HepG2 (cell line): ENCODE results near the gene JPH2. TPM values are rescaled to one million over a fixed set of nuclear protein-coding genes. Genes with fewer than 3 reads are reported as not detected.

Experiments used
- AGO2 ChIP-seq: fragments of 200-400 bp; formaldehyde crosslinking; optimal IDR thresholded peaks from 2 replicates; pipeline ENCODE3; 2017; ENCODE audit warnings: mild to moderate bottlenecking, low read depth, low read length, moderate library complexity
- CCDC6 ChIP-seq: sonication (generic); formaldehyde crosslinking; IDR thresholded peaks from 2 replicates; pipeline ENCODE4 v1.8.1; 2022; ENCODE audit warnings: mild to moderate bottlenecking, missing genetic modification reagents, moderate library complexity
- EHMT2 ChIP-seq: fragments of 200-600 bp; sonication (generic); IDR thresholded peaks from 2 replicates; pipeline ENCODE4 v1.7.0; 2017; ENCODE audit warnings: antibody characterized with exemption, low read depth, low read length, borderline replicate concordance
- LCORL ChIP-seq, 2 experiments: fragments of 450-650 bp in 1 of 2; sonication (generic) in 1 of 2; formaldehyde crosslinking in 1 of 2; IDR thresholded peaks; 2 replicates each; pipeline versions ENCODE4 v1.5.0 to v1.6.1; 2017 to 2020; ENCODE audit warnings: antibody characterized with exemption in 1 of 2, missing genetic modification reagents in 1 of 2
- MAFF ChIP-seq: IDR thresholded peaks from 2 replicates; pipeline ENCODE4 v1.6.1; 2011; ENCODE audit warnings: low read depth, low read length, improper control_type of control experiment
- NPAS2 ChIP-seq: sonication (generic); formaldehyde crosslinking; IDR thresholded peaks from 2 replicates; pipeline ENCODE4 v1.8.0; 2022; ENCODE audit warnings: mild to moderate bottlenecking, missing genetic modification reagents, borderline replicate concordance
- SAP130 ChIP-seq: IDR thresholded peaks from 2 replicates; pipeline ENCODE4 v1.6.1; 2016; ENCODE audit warnings: low read depth
- SMC3 ChIP-seq: IDR thresholded peaks from 2 replicates; pipeline ENCODE4 v1.6.1; 2011; ENCODE audit warnings: low read length, improper control_type of control experiment
- SNAPC2 ChIP-seq: sonication (generic); formaldehyde crosslinking; IDR thresholded peaks from 2 replicates; pipeline ENCODE4 v1.8.1; 2022; ENCODE audit warnings: mild to moderate bottlenecking, missing genetic modification reagents
- SRSF1 ChIP-seq: fragments of 200-400 bp; formaldehyde crosslinking; optimal IDR thresholded peaks from 2 replicates; pipeline ENCODE3; 2017; ENCODE audit warnings: mild to moderate bottlenecking, low read depth, low read length, moderate library complexity
- TGIF2 ChIP-seq: IDR thresholded peaks from 2 replicates; pipeline ENCODE4 v1.6.1; 2016; ENCODE audit warnings: control low read depth, missing compliant biosample characterization
- ZFAT ChIP-seq: sonication (generic); formaldehyde crosslinking; conservative IDR thresholded peaks from 2 replicates; pipeline ENCODE4 v1.8.1; 2023; ENCODE audit warnings: missing genetic modification reagents, inconsistent platforms
- ZNF446 ChIP-seq: sonication (generic); formaldehyde crosslinking; IDR thresholded peaks from 2 replicates; pipeline ENCODE4 v1.5.0; 2020; ENCODE audit warnings: mild to moderate bottlenecking, missing genetic modification reagents
- ZNF496 ChIP-seq: sonication (generic); formaldehyde crosslinking; IDR thresholded peaks from 2 replicates; pipeline ENCODE4 v1.8.1; 2023; ENCODE audit warnings: mild to moderate bottlenecking, moderate library complexity, missing genetic modification reagents; ENCODE audit not compliant: insufficient replicate concordance
- ZNF709 ChIP-seq: sonication (generic); formaldehyde crosslinking; IDR thresholded peaks from 2 replicates; pipeline ENCODE4 v1.5.0; 2020; ENCODE audit warnings: mild to moderate bottlenecking, missing genetic modification reagents
- ZSCAN12 ChIP-seq: sonication (generic); formaldehyde crosslinking; IDR thresholded peaks from 2 replicates; pipeline ENCODE4 v1.9.0; 2021; ENCODE audit warnings: mild to moderate bottlenecking, missing genetic modification reagents
- polyA plus RNA-seq, 8 experiments: library from polyadenylated mRNA; depleted of rRNA in 3 of 8; stranded (reverse) in 7 of 8; unstranded in 1 of 8; fragments of >200 nt; fragmentation: Illumina TruSeq in 4 of 8; extraction: Trizol in 4 of 8; gene quantifications; 2 replicates each; pipeline versions ENCODE4 v1.2.1 to v1.2.3, GENCODE V29; 2011 to 2016; ENCODE audit warnings: low read depth in 4 of 8, missing spikeins in 1 of 8, mixed read lengths in 1 of 8; ENCODE audit not compliant: insufficient read depth in 1 of 8
- total RNA-seq, 5 experiments: library from RNA; depleted of rRNA; stranded (reverse); fragments of >200 nt; fragmentation: Illumina TruSeq; extraction: Trizol; gene quantifications; 2 replicates each; pipeline ENCODE4 v1.2.3, GENCODE V29; 2016; ENCODE audit warnings: low read depth in 1 of 5
- TF ChIP-seq, protein P1 (sequence below): IDR thresholded peaks from 2 replicates; pipeline ENCODE4 v1.4.0; 2020; ENCODE audit warnings: mild to moderate bottlenecking, missing genetic modification reagents
- TF ChIP-seq, protein P2 (sequence below): sonication (generic); formaldehyde crosslinking; IDR thresholded peaks from 2 replicates; pipeline ENCODE4 v1.4.0; 2020; ENCODE audit warnings: missing genetic modification reagents, mild to moderate bottlenecking, borderline replicate concordance
- TF ChIP-seq, protein P3 (sequence below): sonication (generic); formaldehyde crosslinking; IDR thresholded peaks from 2 replicates; pipeline ENCODE4 v1.9.0; 2022; ENCODE audit warnings: missing genetic modification reagents, mild to moderate bottlenecking, borderline replicate concordance
- TF ChIP-seq, protein P4 (sequence below): IDR thresholded peaks from 2 replicates; pipeline ENCODE4 v1.6.1; 2016; ENCODE audit warnings: missing genetic modification reagents, missing compliant biosample characterization

Gene JPH2
- total and polyA plus RNA-seq, 2 of the 13 experiments (the other 11 are each of a cell fraction or from before 2014, with no cell fraction given), result 0.42 TPM; not detected in 1

DNA sequence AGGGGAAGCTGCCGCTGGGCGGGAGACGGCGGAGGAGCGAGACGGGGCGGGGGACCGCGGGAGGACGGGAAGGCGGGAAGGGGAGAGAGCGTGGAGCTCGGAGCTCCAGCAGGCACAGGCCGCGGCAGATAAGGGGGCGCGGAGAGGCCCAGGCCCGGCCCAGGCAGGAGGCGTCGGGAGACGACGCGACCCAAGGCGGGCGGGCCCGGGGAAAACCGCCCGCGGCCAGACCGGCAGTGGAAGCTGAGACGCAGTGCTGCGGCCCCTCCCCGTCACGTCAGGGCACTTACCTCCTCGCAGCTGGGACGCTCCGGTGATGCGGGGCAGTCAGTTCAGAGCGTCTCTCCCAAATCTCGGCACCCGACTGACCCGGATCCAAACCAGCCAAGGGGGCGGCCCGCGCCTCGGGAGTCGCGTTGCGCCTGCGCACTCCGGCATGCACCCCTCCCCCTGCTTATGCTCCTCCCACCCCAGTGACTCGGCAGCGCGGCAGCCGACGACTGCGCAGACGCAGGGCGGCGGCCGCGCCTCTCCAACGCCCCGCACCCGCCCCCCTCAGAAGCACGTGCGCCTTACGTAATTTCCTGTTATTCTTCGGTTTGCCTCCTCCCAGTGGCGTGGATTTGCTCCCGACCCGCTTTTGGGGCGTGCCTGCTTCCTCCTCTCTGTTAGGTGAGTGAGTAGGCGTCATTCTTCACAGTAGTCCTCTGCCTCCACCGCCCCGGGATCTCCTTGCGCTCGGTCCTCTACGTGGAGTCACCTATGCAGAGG is 23.6 kb upstream of the JPH2 start, which contains the start of gene OSER1 (continued):
- TF ChIP-seq, protein P1, sequence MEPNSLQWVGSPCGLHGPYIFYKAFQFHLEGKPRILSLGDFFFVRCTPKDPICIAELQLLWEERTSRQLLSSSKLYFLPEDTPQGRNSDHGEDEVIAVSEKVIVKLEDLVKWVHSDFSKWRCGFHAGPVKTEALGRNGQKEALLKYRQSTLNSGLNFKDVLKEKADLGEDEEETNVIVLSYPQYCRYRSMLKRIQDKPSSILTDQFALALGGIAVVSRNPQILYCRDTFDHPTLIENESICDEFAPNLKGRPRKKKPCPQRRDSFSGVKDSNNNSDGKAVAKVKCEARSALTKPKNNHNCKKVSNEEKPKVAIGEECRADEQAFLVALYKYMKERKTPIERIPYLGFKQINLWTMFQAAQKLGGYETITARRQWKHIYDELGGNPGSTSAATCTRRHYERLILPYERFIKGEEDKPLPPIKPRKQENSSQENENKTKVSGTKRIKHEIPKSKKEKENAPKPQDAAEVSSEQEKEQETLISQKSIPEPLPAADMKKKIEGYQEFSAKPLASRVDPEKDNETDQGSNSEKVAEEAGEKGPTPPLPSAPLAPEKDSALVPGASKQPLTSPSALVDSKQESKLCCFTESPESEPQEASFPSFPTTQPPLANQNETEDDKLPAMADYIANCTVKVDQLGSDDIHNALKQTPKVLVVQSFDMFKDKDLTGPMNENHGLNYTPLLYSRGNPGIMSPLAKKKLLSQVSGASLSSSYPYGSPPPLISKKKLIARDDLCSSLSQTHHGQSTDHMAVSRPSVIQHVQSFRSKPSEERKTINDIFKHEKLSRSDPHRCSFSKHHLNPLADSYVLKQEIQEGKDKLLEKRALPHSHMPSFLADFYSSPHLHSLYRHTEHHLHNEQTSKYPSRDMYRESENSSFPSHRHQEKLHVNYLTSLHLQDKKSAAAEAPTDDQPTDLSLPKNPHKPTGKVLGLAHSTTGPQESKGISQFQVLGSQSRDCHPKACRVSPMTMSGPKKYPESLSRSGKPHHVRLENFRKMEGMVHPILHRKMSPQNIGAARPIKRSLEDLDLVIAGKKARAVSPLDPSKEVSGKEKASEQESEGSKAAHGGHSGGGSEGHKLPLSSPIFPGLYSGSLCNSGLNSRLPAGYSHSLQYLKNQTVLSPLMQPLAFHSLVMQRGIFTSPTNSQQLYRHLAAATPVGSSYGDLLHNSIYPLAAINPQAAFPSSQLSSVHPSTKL (CRISPR knock-in tag), result peak; percentile 86
- TF ChIP-seq LCORL (IDR thresholded peaks at IDR 0.05) (peak; percentile 71; the same call in 1 of the 2 replicates), LCORL (CRISPR knock-in tag; IDR thresholded peaks at IDR 0.05) (peak; percentile 98), TGIF2 (CRISPR knock-in tag) (peak; percentile 94), SAP130 (CRISPR knock-in tag) (peak; percentile 100), EHMT2 (no peak), ZNF709 (CRISPR knock-in tag) (peak; percentile 61), ZNF446 (CRISPR knock-in tag) (peak; percentile 19; the same call in 1 of the 2 replicates), ZSCAN12 (CRISPR knock-in tag) (no peak; the same call in 1 of the 2 replicates), SNAPC2 (CRISPR knock-in tag) (peak; percentile 95; the same call in 1 of the 2 replicates), AGO2 (peak; percentile 87), SRSF1 (no peak), ZNF496 (CRISPR knock-in tag) (no peak), ZFAT (CRISPR knock-in tag) (peak; percentile 87), MAFF (no peak; the same call in 1 of the 2 replicates), CCDC6 (CRISPR knock-in tag) (peak; percentile 84), SMC3 (no peak; the same call in 1 of the 2 replicates), NPAS2 (CRISPR knock-in tag) (no peak)
- TF ChIP-seq, protein P2, sequence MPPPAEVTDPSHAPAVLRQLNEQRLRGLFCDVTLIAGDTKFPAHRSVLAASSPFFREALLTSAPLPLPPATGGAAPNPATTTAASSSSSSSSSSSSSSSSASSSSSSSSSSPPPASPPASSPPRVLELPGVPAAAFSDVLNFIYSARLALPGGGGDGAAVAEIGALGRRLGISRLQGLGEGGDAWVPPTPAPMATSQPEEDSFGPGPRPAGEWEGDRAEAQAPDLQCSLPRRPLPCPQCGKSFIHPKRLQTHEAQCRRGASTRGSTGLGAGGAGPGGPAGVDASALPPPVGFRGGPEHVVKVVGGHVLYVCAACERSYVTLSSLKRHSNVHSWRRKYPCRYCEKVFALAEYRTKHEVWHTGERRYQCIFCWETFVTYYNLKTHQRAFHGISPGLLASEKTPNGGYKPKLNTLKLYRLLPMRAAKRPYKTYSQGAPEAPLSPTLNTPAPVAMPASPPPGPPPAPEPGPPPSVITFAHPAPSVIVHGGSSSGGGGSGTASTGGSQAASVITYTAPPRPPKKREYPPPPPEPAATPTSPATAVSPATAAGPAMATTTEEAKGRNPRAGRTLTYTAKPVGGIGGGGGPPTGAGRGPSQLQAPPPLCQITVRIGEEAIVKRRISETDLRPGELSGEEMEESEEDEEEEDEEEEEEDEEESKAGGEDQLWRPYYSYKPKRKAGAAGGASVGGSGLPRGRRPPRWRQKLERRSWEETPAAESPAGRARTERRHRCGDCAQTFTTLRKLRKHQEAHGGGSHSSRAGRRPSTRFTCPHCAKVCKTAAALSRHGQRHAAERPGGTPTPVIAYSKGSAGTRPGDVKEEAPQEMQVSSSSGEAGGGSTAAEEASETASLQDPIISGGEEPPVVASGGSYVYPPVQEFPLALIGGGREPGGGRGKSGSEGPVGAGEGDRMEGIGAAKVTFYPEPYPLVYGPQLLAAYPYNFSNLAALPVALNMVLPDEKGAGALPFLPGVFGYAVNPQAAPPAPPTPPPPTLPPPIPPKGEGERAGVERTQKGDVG (CRISPR knock-in tag), result peak; percentile 12; the same call in 1 of the 2 replicates
- TF ChIP-seq, protein P3, sequence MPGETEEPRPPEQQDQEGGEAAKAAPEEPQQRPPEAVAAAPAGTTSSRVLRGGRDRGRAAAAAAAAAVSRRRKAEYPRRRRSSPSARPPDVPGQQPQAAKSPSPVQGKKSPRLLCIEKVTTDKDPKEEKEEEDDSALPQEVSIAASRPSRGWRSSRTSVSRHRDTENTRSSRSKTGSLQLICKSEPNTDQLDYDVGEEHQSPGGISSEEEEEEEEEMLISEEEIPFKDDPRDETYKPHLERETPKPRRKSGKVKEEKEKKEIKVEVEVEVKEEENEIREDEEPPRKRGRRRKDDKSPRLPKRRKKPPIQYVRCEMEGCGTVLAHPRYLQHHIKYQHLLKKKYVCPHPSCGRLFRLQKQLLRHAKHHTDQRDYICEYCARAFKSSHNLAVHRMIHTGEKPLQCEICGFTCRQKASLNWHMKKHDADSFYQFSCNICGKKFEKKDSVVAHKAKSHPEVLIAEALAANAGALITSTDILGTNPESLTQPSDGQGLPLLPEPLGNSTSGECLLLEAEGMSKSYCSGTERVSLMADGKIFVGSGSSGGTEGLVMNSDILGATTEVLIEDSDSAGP (CRISPR knock-in tag), result peak; percentile 81
- TF ChIP-seq, protein P4, sequence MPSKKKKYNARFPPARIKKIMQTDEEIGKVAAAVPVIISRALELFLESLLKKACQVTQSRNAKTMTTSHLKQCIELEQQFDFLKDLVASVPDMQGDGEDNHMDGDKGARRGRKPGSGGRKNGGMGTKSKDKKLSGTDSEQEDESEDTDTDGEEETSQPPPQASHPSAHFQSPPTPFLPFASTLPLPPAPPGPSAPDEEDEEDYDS (CRISPR knock-in tag), result peak; percentile 96
